22Rv1 (cell line): ENCODE measurements around the gene TM2D1.

ENCODE experiments used
- CTCF ChIP-seq: fragments of 450-650 bp; IDR thresholded peaks from 2 replicates; pipeline ENCODE4 v1.5.1; 2017; ENCODE audit warnings: mild to moderate bottlenecking
- ZFX ChIP-seq: fragments of 450-650 bp; IDR thresholded peaks from 2 replicates; pipeline ENCODE4 v1.6.1; 2017; ENCODE audit warnings: antibody characterized with exemption, borderline replicate concordance

- TF ChIP-seq CTCF (no peak), ZFX (no peak)
Measured at GRCh38 chr1:61743431-61743705, 18.4 kb upstream of the TM2D1 start.
